OCI-LY7 (cell line): ENCODE results near the gene UNC79.

Source experiments
- EZH2phosphoT487 ChIP-seq: fragments of 200-600 bp; sonication (generic); IDR thresholded peaks from 2 replicates; pipeline ENCODE4 v1.6.1; 2018; ENCODE audit warnings: low read depth, borderline replicate concordance, mild to moderate bottlenecking, mixed run types, antibody characterized with exemption, low read length, moderate library complexity, mixed read lengths
- TF ChIP-seq, protein P1 (sequence below): fragments of 200-600 bp; sonication (generic); conservative IDR thresholded peaks from 2 replicates; pipeline ENCODE4 v1.5.1; 2014; ENCODE audit warnings: mild to moderate bottlenecking, antibody characterized with exemption, low read length, moderate library complexity, mixed read lengths

GRCh38 chr14:93540235-93540634 lies 109.5 kb downstream of the UNC79 start:
- TF ChIP-seq, protein P1, sequence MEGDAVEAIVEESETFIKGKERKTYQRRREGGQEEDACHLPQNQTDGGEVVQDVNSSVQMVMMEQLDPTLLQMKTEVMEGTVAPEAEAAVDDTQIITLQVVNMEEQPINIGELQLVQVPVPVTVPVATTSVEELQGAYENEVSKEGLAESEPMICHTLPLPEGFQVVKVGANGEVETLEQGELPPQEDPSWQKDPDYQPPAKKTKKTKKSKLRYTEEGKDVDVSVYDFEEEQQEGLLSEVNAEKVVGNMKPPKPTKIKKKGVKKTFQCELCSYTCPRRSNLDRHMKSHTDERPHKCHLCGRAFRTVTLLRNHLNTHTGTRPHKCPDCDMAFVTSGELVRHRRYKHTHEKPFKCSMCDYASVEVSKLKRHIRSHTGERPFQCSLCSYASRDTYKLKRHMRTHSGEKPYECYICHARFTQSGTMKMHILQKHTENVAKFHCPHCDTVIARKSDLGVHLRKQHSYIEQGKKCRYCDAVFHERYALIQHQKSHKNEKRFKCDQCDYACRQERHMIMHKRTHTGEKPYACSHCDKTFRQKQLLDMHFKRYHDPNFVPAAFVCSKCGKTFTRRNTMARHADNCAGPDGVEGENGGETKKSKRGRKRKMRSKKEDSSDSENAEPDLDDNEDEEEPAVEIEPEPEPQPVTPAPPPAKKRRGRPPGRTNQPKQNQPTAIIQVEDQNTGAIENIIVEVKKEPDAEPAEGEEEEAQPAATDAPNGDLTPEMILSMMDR, result no peak
- no peak for TF ChIP-seq EZH2phosphoT487
